ENCODE data around the gene CREB5.

The CREB5 gene

DNA sequence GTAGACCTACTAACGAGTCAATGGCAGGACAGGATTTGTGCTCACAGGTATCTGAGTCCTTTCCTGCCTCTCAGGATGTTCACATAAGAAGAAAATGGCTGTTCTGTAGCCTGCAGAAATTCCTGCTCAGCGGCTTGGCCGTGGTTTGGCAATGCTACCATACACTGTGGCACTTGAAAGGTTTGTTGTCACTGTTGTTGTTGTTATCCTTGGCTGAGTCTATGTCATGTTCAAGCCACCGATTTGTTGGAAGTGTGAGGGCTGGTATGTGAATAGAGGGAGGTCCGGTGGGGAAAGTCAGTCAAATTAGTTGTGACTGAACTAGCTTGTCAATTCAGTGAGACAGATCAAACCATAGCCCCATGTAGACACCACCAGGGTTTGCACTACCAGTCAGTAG is 345.9 kb downstream of the CREB5 start:
- TF ChIP-seq, protein P1, sequence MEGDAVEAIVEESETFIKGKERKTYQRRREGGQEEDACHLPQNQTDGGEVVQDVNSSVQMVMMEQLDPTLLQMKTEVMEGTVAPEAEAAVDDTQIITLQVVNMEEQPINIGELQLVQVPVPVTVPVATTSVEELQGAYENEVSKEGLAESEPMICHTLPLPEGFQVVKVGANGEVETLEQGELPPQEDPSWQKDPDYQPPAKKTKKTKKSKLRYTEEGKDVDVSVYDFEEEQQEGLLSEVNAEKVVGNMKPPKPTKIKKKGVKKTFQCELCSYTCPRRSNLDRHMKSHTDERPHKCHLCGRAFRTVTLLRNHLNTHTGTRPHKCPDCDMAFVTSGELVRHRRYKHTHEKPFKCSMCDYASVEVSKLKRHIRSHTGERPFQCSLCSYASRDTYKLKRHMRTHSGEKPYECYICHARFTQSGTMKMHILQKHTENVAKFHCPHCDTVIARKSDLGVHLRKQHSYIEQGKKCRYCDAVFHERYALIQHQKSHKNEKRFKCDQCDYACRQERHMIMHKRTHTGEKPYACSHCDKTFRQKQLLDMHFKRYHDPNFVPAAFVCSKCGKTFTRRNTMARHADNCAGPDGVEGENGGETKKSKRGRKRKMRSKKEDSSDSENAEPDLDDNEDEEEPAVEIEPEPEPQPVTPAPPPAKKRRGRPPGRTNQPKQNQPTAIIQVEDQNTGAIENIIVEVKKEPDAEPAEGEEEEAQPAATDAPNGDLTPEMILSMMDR (IDR thresholded peaks at IDR 0.05; ENCODE audit: insufficient read depth, missing control alignments) = no peak
- DNase-seq (ENCODE audit: insufficient read length, low spot score) = no peak
- no peak for FAIRE-seq

DNA sequence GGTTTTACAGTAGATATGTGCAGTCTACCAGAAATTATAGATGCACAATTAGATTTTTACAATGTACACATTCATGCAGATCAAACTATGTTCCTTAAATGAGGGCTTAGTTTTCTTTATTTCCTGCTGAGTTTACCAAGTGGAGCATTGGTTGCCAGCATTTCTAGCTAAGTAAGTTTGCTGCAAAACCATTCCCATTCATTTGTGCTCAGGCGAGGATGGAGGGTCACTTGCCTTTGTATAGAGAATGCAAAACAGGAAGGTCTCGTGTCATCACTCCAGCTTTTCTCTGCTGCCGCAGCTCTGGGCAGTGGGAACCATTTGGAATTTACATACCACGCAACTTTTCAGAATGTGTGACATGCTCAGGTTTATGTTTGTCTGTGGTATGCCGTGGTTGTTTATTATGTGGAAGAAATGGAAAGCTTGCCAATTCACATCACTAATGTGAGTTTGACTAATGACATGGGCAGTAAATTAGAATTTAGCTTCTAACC is 347.2 kb downstream of the CREB5 start:
- DNase-seq (ENCODE audit: insufficient read length, low spot score) (no peak), FAIRE-seq (no peak)
- TF ChIP-seq, protein P1 (IDR thresholded peaks at IDR 0.05; ENCODE audit: insufficient read depth, missing control alignments) = no peak

DNA sequence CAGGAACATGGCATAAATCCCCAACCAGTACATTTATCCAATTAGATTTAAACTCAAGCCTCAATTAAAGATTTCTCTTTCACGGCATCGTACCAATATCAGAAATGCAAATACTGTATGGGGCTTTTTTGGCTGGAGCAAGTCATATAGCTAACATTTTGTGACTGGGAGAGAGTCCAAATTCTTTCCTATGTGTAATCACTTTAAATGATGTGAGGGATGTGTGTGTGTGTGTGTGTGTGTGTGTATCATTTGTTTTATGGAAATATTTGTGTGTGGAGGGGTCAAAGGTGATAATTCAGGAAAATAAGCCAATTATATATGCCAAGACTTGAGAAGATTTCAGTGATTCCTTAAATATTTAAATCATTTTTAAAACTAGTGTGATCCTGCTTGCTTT is 349.2 kb downstream of the CREB5 start:
- TF ChIP-seq, protein P1 (IDR thresholded peaks at IDR 0.05; ENCODE audit: insufficient read depth, missing control alignments) = no peak
- FAIRE-seq (no peak), DNase-seq (ENCODE audit: insufficient read length, low spot score) (no peak)

DNA sequence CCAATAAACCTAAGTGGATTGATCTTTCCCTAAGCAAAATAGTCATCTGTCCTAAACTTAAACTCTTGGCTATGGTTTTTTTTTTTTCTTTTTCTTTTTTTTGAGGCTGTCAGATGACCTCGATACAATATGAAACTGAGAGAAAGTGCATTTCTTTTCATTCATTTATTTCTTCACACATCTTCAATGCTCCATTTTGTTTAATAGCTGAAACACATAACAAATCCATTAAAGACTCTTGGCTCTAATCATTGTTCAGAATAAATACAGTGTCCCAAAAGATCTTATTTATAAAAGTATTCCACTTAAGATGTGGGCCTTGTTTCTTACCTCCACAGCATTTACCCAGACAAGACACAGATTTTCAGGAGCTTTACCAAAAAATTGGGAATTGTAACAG is 350.3 kb downstream of the CREB5 start:
- TF ChIP-seq, protein P1 (IDR thresholded peaks at IDR 0.05; ENCODE audit: insufficient read depth, missing control alignments) = no peak
- no peak for FAIRE-seq
- DNase-seq (ENCODE audit: insufficient read length, low spot score) = no peak

DNA sequence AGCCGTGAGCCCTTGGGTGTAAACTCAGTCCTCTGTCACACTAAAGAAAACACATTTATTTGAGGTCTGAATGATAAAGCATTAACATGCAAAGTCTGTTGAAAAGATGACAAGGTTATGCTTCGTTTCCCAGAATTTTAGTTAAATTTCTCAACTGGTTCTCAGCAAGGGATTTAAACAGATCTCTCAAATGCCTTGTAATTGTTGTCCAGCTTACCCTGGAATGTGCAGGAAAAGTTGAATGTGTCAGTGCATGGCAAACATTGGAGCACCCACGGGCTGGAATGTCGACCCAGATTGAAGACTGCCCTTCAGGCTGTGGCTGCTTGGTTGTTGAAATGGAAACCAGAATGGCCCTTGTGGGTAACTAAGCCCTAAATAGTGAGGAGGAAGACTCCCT is 354.0 kb downstream of the CREB5 start:
- FAIRE-seq = no peak
- TF ChIP-seq, protein P1 (IDR thresholded peaks at IDR 0.05; ENCODE audit: insufficient read depth, missing control alignments) = no peak

DNA sequence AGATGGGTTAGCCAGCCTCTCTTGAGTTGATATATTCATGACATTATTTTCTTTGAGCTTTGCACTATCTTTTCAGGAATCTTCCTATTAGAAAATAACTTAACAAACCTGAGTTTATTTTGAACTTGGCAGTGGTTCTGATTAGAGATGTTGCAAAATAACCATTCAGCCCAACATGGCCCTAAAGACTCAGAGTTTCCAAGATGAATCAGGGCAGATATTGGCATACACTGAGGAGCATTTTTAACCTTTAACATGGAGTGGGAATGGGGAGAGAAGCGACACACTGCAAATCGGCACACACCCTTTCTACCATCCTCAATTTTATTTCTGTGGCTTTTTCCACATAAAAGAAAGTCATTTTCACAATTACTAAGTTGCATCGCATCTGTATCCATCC is 355.0 kb downstream of the CREB5 start:
- TF ChIP-seq, protein P1 (IDR thresholded peaks at IDR 0.05; ENCODE audit: insufficient read depth, missing control alignments) = no peak
- no peak for DNase-seq (ENCODE audit: insufficient read length, low spot score)
- no peak for FAIRE-seq

More for the DNA sequence above, 354.0 kb downstream of the CREB5 start:
- no peak for DNase-seq (ENCODE audit: insufficient read length, low spot score)

DNA sequence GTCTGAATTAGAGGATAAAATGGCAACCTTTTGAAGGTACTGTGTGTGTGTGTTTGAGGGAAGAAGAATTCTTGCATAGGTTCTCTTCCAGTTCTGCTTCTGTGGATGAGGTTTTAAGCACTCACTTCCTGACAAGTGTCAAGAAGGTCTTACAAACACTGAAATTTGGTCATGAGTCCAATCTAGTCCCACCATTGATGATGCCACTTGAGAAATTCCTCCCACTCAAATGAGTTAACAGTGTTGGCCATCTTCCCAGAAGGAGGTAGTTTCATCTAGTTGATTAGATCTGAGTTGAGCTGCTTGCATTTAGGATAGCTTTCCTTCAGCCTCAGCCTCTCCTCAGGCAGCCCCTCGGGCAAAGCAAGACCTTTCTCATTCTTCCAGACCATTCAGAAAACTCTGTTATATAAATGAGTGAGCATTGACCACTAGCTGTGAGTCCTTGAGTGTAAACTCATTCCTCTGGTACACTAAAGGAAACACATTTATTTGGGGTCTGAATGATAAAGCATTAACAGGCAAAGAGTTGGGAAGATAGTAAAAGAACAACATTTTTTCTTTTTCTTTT is 356.3 kb downstream of the CREB5 start:
- DNase-seq (ENCODE audit: insufficient read length, low spot score) (no peak), FAIRE-seq (no peak)
- TF ChIP-seq, protein P1 (IDR thresholded peaks at IDR 0.05; ENCODE audit: insufficient read depth, missing control alignments) = no peak

All from D721Med (cell line).